HG03469 (cell line): ENCODE data around the gene HOXA13.

Source experiments
- ATAC-seq: cut with Tn5 transposase; IDR thresholded peaks from one replicate; pipeline ENCODE4 v1.9.1; 2021; ENCODE audit warnings: mild to moderate bottlenecking, moderate library complexity, moderate number of reproducible peaks; ENCODE audit not compliant: unreplicated experiment

HOXA13 gene

GRCh38 chr7:27150568-27151340, 49.1 kb downstream of the HOXA13 start:
- ATAC-seq, result peak; percentile 68

- no peak for ATAC-seq
Measured at GRCh38 chr7:27149842-27150567, 49.9 kb downstream of the HOXA13 start.

- no peak for ATAC-seq
Measured at GRCh38 chr7:27148756-27149641, 50.9 kb downstream of the HOXA13 start.

- ATAC-seq, result no peak
Measured at GRCh38 chr7:27148031-27148755, 51.7 kb downstream of the HOXA13 start.

GRCh38 chr7:27147199-27148030, 52.5 kb downstream of the HOXA13 start, which contains the start of gene HOXA6:
Gene HOXA6, minus strand, starts transcription at chr7:27147774. Its CDS starts 25 bp downstream, at chr7:27147749.
- ATAC-seq, result no peak

GRCh38 chr7:27146491-27147198, 53.2 kb downstream of the HOXA13 start:
- ATAC-seq, result no peak

GRCh38 chr7:27145914-27146412, 53.9 kb downstream of the HOXA13 start:
- no peak for ATAC-seq

GRCh38 chr7:27145165-27145913, 54.6 kb downstream of the HOXA13 start:
- no peak for ATAC-seq

GRCh38 chr7:27144781-27145164, 55.1 kb downstream of the HOXA13 start:
- no peak for ATAC-seq
